Omental fat pad (tissue), 4 donors: ENCODE results near the gene RNF166. TPM values are rescaled to one million over a fixed set of nuclear protein-coding genes. Genes with fewer than 3 reads are reported as not detected.

Source experiments
- ATAC-seq: fragments of 150-250 bp; one replicate; pipeline ENCODE4 v1.9.1; 2016; ENCODE audit warnings: mild to moderate bottlenecking, moderate library complexity; ENCODE audit not compliant: low FRiP score
- DNase-seq: peaks from one replicate; pipeline ENCODE4 v3.0.0-alpha.2; 2019; ENCODE audit warnings: low spot score
- CTCF ChIP-seq, 3 donors: fragments of 450-650 bp; IDR thresholded peaks; one replicate each; pipeline ENCODE4 v1.5.1; 2016 to 2017; ENCODE audit warnings: antibody characterized with exemption in 3 of 3, mild to moderate bottlenecking in 3 of 3, moderate library complexity in 2 of 3
- total RNA-seq, 4 donors: library from RNA; depleted of rRNA; stranded (reverse); fragments of >200 nt; gene quantifications; one replicate each; pipeline ENCODE4 v1.1.0, GENCODE V29; 2016

The RNF166 gene
- total RNA-seq, 4 donors from 2014 or later: 13.5 to 36.4 (median 20.2) TPM

GRCh38 chr16:88667461-88667860 is 38.7 kb downstream of the RNF166 start:
- ATAC-seq (no peak), DNase-seq (no peak)
- TF ChIP-seq CTCF (IDR thresholded peaks at IDR 0.05): no peak

DNA sequence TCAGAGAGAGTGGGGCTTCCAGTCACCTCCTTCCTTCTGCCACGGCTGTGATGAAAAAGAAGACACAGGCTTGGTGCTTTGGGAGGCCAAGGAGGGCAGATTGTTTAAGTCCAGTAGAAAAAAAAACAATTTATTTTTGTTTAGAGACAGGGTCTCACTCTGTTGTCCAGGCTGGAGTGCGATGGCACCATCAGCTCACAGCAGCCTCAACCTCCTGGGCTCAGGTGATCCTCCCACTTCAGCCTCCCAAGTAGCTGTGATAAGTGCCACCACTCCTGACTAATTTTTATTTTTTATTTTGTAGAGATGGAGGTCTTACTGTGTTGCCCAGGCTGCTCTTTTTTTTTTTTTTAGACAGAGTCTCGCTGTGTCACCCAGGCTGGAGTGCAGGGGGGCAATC is 40.6 kb downstream of the RNF166 start:
- ATAC-seq (no peak), DNase-seq (no peak)
- no peak for TF ChIP-seq CTCF (IDR thresholded peaks at IDR 0.05)

DNA sequence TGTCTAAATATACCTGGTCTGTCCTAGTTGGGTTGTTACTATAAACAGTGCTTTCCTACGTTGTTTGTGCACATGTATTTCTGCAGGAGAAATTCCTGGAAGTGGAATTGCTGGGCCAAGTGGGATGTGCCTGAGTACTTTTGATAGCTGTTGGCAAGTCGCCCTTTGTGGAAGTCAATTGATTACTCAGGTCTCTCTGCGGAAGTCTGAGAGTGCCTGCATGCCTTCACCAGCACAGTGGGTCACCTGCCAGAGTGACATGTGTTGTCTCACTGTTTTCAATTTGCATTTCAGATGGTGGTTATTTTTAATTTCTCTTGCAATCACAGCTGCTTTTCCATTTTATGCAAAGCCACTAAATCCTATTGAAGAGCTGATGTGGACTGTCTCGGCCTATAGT is 41.1 kb downstream of the RNF166 start:
- TF ChIP-seq CTCF (IDR thresholded peaks at IDR 0.05): no peak
- no peak for DNase-seq
- no peak for ATAC-seq

- no peak for TF ChIP-seq CTCF (IDR thresholded peaks at IDR 0.05)
- ATAC-seq (peak; percentile 99), DNase-seq (peak; percentile 77)
Measured at GRCh38 chr16:88662843-88663606, 43.2 kb downstream of the RNF166 start, which contains the start of gene MVD. MVD (minus strand) TSS chr16:88663091; CDS start chr16:88663080, 11 bp downstream.

GRCh38 chr16:88662222-88662842 is 43.9 kb downstream of the RNF166 start:
- no peak for ATAC-seq
- TF ChIP-seq CTCF (IDR thresholded peaks at IDR 0.05): no peak
- no peak for DNase-seq

GRCh38 chr16:88661468-88661867 is 44.7 kb downstream of the RNF166 start:
- TF ChIP-seq CTCF (IDR thresholded peaks at IDR 0.05): no peak
- ATAC-seq (no peak), DNase-seq (no peak)

GRCh38 chr16:88659160-88659559 is 47.0 kb downstream of the RNF166 start:
- ATAC-seq: no peak
- no peak for DNase-seq
- TF ChIP-seq CTCF (IDR thresholded peaks at IDR 0.05): no peak
